Tibial artery (tissue), 4 donors: ENCODE results near the gene TNS3.

Experiments used
- DNase-seq, 2 donors: peaks; one replicate each; pipeline ENCODE4 v3.0.0-alpha.2; 2019
- H3K27ac ChIP-seq, 2 donors: fragments of 200-600 bp; sonication (generic) in 1 of 2; 1 replicate in 1 of 2; 2 replicates in 1 of 2; pipeline ENCODE4 v1.5.1; 2018 to 2019; ENCODE audit warnings: mild to moderate bottlenecking in 1 of 2
- H3K27me3 ChIP-seq, 2 donors: fragments of 200-600 bp; sonication (generic) in 1 of 2; one replicate each; pipeline versions ENCODE4 v1.5.1 to v1.6.0; 2016 to 2019
- H3K36me3 ChIP-seq, 3 donors: fragments of 200-600 bp; sonication (generic) in 2 of 3; one replicate each; pipeline ENCODE4 v1.5.1; 2016 to 2019; ENCODE audit warnings: mild to moderate bottlenecking in 2 of 3
- H3K4me1 ChIP-seq, 4 donors: fragments of 200-600 bp; sonication (generic) in 2 of 4; 1 replicate in 3 of 4; 2 replicates in 1 of 4; pipeline ENCODE4 v1.5.1; 2016 to 2019
- H3K4me3 ChIP-seq, 2 donors: fragments of 200-600 bp; sonication (generic) in 1 of 2; 1 replicate in 1 of 2; 2 replicates in 1 of 2; pipeline ENCODE4 v1.5.1; 2018 to 2019; ENCODE audit warnings: mild to moderate bottlenecking in 2 of 2
- H3K9me3 ChIP-seq, 3 donors: fragments of 200-600 bp; sonication (generic) in 1 of 3; one replicate each; pipeline ENCODE4 v1.5.1; 2016 to 2019
- CTCF ChIP-seq, 2 experiments: fragments of 200-600 bp in 1 of 2; fragments of 450-650 bp in 1 of 2; IDR thresholded peaks; one replicate each; pipeline ENCODE4 v1.5.1; 2017 to 2019; ENCODE audit warnings: antibody characterized with exemption in 2 of 2, mild to moderate bottlenecking in 1 of 2, moderate library complexity in 1 of 2
- intact Hi-C: fragments of 100-400 bp; cut with DNase I; formaldehyde crosslinking; loops from one replicate; pipeline ENCODE4 v1.15.0; 2023; ENCODE audit warnings: low total_unique reads

The TNS3 gene

GRCh38 chr7:47488201-47488968 is 93.5 kb downstream of the TNS3 start:
- H3K4me1 ChIP-seq = peaks cover 0 to 44% (median 22%) of the 10 kb centered on the region in 4 donors
- peak overlapping the region in 1 of 2 donors; percentile 45 for H3K27ac ChIP-seq
- H3K9me3 ChIP-seq = no peaks in the 10 kb centered on the region
- TF ChIP-seq CTCF (IDR thresholded peaks at IDR 0.05) = no peak
- intact Hi-C loops = no loop called here
- no peaks in the 10 kb centered on the region for H3K36me3 ChIP-seq
- no peak for DNase-seq
- H3K4me3 ChIP-seq = no peak overlapping the region
- H3K27me3 ChIP-seq = no peaks in the 10 kb centered on the region

- Histone ChIP-seq H3K36me3 (no peaks in the 10 kb centered on the region), H3K4me1 (peaks cover 0 to 66% (median 41%) of the 10 kb centered on the region in 4 donors), H3K4me3 (no peak overlapping the region), H3K27me3 (no peaks in the 10 kb centered on the region), H3K9me3 (no peaks in the 10 kb centered on the region), H3K27ac (peak overlapping the region; percentile 43 to 56)
- intact Hi-C loops = no loop called here
- no peak for TF ChIP-seq CTCF (IDR thresholded peaks at IDR 0.05)
- DNase-seq = no peak
Observed at GRCh38 chr7:47485640-47486435, 96.1 kb downstream of the TNS3 start.

GRCh38 chr7:47484923-47485639 is 96.8 kb downstream of the TNS3 start:
- Histone ChIP-seq H3K4me3 (no peak overlapping the region), H3K9me3 (no peaks in the 10 kb centered on the region), H3K27me3 (no peaks in the 10 kb centered on the region), H3K36me3 (no peaks in the 10 kb centered on the region), H3K27ac (peak overlapping the region; percentile 43 to 56), H3K4me1 (peaks cover 0 to 74% (median 49%) of the 10 kb centered on the region in 4 donors)
- DNase-seq = no peak
- TF ChIP-seq CTCF (IDR thresholded peaks at IDR 0.05) = no peak
- intact Hi-C loops = no loop called here

GRCh38 chr7:47484457-47484856 is 97.5 kb downstream of the TNS3 start:
- intact Hi-C loops = no loop called here
- no peak overlapping the region for H3K4me3 ChIP-seq
- no peak for TF ChIP-seq CTCF (IDR thresholded peaks at IDR 0.05)
- H3K4me1 ChIP-seq = peaks cover 0 to 79% (median 55%) of the 10 kb centered on the region in 4 donors
- H3K9me3 ChIP-seq = no peaks in the 10 kb centered on the region
- no peaks in the 10 kb centered on the region for H3K36me3 ChIP-seq
- no peak for DNase-seq
- no peaks in the 10 kb centered on the region for H3K27me3 ChIP-seq
- no peak overlapping the region for H3K27ac ChIP-seq

GRCh38 chr7:47483604-47484273 is 98.2 kb downstream of the TNS3 start:
- Histone ChIP-seq H3K4me1 (peaks cover 0 to 79% (median 60%) of the 10 kb centered on the region in 4 donors), H3K36me3 (no peaks in the 10 kb centered on the region), H3K27ac (peak overlapping the region in 1 of 2 donors; percentile 39), H3K27me3 (no peaks in the 10 kb centered on the region), H3K4me3 (no peak overlapping the region), H3K9me3 (no peaks in the 10 kb centered on the region)
- peak; percentile 7 to 11 for TF ChIP-seq CTCF (IDR thresholded peaks at IDR 0.05)
- intact Hi-C loops = no loop called here
- DNase-seq = no peak
